A673 (cell line): ENCODE results near the gene DDIT4L. TPM values are rescaled to one million over a fixed set of nuclear protein-coding genes. Genes with fewer than 3 reads are reported as not detected.

ENCODE experiments used
- BruUV-seq: library from RNA; stranded (reverse); fragments of 400-500 nt; replicated peaks from 2 replicates; lab custom pipeline; 2021; lab: Mats Ljungman, UMichigan
- CTCF ChIA-PET: fragments of 300-600 bp; sonication (Branson Sonifier 250); formaldehyde crosslinking; loops from one replicate; lab custom pipeline; 2022; ENCODE audit warnings: antibody characterized with exemption; lab: Charles Lee
- POLR2A ChIA-PET: fragments of 300-600 bp; sonication (Branson Sonifier 250); formaldehyde crosslinking; loops from one replicate; lab custom pipeline; 2022; ENCODE audit warnings: antibody characterized with exemption; ENCODE audit not compliant: low non-redundant PET; lab: Charles Lee
- DNase-seq: peaks from one replicate; pipeline ENCODE4 v3.0.0-alpha.2; 2015; ENCODE audit warnings: low spot score
- H3K27ac ChIP-seq: fragments of 200-600 bp; sonication (generic); 2 replicates; pipeline ENCODE4 v1.5.1; 2016; ENCODE audit warnings: mixed run types, low read depth, mild to moderate bottlenecking, mixed read lengths, antibody characterized with exemption, low read length; ENCODE audit not compliant: poor library complexity, severe bottlenecking
- H3K27me3 ChIP-seq: fragments of 200-600 bp; sonication (generic); replicated peaks from 2 replicates; pipeline ENCODE4 v1.6.1; 2017; ENCODE audit warnings: mixed run types, low read depth, mild to moderate bottlenecking, mixed read lengths, antibody characterized with exemption, low read length; ENCODE audit not compliant: insufficient read depth, poor library complexity
- H3K36me3 ChIP-seq: fragments of 200-600 bp; sonication (generic); 2 replicates; pipeline ENCODE4 v1.6.1; 2016; ENCODE audit warnings: mixed run types, mild to moderate bottlenecking, mixed read lengths, antibody characterized with exemption, low read length; ENCODE audit not compliant: insufficient read depth, poor library complexity, severe bottlenecking
- H3K4me1 ChIP-seq: fragments of 200-600 bp; sonication (generic); 2 replicates; pipeline ENCODE4 v1.6.1; 2017; ENCODE audit warnings: mixed run types, mild to moderate bottlenecking, mixed read lengths, antibody characterized with exemption, low read length; ENCODE audit not compliant: insufficient read depth, poor library complexity, severe bottlenecking
- H3K4me3 ChIP-seq: fragments of 200-600 bp; sonication (generic); 2 replicates; pipeline ENCODE4 v1.5.1; 2016; ENCODE audit warnings: low read depth, mixed run types, mild to moderate bottlenecking, mixed read lengths, low read length; ENCODE audit not compliant: poor library complexity, severe bottlenecking
- H3K9me3 ChIP-seq: fragments of 200-600 bp; sonication (generic); 2 replicates; pipeline ENCODE4 v1.6.1; 2016; ENCODE audit warnings: mixed run types, low read depth, mild to moderate bottlenecking, mixed read lengths, antibody characterized with exemption, low read length; ENCODE audit not compliant: poor library complexity, severe bottlenecking
- EZH2 ChIP-seq: fragments of 200-600 bp; sonication (generic); IDR thresholded peaks from 2 replicates; pipeline ENCODE4 v1.6.1; 2017; ENCODE audit warnings: borderline replicate concordance, low read depth, mild to moderate bottlenecking, mixed read lengths, antibody characterized with exemption, low read length; ENCODE audit not compliant: poor library complexity, severe bottlenecking
- intact Hi-C: fragments of 100-400 bp; cut with micrococcal nuclease; formaldehyde crosslinking; loops from one replicate; pipeline ENCODE4 v1.10.0; 2022; ENCODE audit not compliant: unreplicated experiment
- total RNA-seq: library from RNA; stranded (reverse); gene quantifications from 2 replicates; pipeline ENCODE4 v1.2.3, GENCODE V29; 2021
- TF ChIP-seq, protein P1 (sequence below): fragments of 300-800, 200-600 bp; sonication (generic); conservative IDR thresholded peaks from 2 replicates; pipeline ENCODE4 v1.5.1; 2017; ENCODE audit warnings: low read depth, mild to moderate bottlenecking, antibody characterized with exemption, low read length, moderate library complexity, mixed read lengths

The DDIT4L gene
- total RNA-seq, 1 experiment from 2014 or later, result 0.15 TPM

DNA sequence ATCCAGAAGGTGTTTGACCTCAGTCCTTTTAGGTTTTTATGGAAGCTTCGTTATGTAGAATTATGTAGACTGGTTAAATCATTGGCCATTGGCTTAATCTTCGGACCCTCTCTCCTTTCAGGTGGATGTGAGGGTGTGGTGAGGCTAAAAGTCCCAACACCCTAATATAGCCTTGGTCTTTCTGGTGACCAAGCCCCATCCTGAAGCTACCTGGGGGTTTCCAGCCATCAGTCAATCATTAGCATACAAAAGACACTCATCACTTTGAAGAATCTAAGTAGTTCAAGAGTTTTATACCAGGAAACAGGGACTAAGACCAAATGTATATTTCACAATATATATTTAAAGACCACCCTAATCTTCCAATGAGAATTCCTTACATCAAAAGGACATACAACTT lies 5.5 kb downstream of the DDIT4L start:
- DNase-seq, result no peak

DNA sequence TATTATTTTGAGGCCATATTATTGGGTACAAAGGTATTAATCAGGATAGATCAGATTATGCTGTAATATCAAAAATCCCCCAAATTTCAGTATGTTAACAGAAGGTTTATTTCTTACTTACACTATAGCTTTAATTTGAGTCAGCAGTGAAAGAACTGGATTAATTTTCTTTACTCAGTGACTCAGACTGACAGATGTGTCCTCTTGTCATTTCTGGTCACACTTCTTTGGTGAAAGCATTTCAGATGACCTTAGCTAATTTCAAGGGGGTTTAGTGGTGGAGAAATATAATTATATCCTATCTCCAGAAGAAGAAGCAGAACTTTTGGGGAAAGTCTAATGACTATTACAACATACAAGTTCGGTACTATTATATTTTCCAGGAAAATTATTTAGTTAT lies 12.4 kb downstream of the DDIT4L start:
- no peak for TF ChIP-seq EZH2
- TF ChIP-seq, protein P1, sequence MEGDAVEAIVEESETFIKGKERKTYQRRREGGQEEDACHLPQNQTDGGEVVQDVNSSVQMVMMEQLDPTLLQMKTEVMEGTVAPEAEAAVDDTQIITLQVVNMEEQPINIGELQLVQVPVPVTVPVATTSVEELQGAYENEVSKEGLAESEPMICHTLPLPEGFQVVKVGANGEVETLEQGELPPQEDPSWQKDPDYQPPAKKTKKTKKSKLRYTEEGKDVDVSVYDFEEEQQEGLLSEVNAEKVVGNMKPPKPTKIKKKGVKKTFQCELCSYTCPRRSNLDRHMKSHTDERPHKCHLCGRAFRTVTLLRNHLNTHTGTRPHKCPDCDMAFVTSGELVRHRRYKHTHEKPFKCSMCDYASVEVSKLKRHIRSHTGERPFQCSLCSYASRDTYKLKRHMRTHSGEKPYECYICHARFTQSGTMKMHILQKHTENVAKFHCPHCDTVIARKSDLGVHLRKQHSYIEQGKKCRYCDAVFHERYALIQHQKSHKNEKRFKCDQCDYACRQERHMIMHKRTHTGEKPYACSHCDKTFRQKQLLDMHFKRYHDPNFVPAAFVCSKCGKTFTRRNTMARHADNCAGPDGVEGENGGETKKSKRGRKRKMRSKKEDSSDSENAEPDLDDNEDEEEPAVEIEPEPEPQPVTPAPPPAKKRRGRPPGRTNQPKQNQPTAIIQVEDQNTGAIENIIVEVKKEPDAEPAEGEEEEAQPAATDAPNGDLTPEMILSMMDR, result no peak
- intact Hi-C loops, result no loop called here

More for the DNA sequence above, 5.5 kb downstream of the DDIT4L start:
- Histone ChIP-seq H3K9me3 (no peaks in the 10 kb centered on the region), H3K27ac (no peak overlapping the region), H3K27me3 (peaks cover 3% of the 10 kb centered on the region), H3K4me1 (peaks cover 3% of the 10 kb centered on the region), H3K4me3 (no peak overlapping the region), H3K36me3 (no peaks in the 10 kb centered on the region)
- intact Hi-C loops, result no loop called here
- TF ChIP-seq, protein P1, result no peak
- TF ChIP-seq EZH2, result no peak
- ChIA-PET CTCF (no interaction called here), POLR2A (no interaction called here)
- BruUV-seq, result no TSS peak

DNA sequence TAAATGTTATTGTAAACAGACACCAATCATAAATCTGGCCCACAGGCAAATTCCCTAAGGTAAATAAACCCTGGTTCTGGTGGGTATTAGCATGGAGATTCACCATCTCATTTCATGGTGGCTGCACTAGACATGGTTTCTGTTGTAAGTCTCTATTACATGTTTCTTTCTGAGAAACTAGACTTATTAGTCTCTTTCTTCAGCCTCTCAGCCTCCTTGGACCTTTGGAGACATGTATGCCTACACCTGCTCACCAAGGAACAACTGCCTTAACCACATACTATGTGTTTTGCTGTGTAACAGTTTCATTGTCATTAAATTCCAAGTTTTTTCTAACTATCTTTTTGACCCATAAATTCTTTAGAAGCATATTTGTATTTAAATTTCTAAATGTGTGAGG lies 13.1 kb downstream of the DDIT4L start:
- TF ChIP-seq, protein P1, result no peak
- no peak for TF ChIP-seq EZH2
- Histone ChIP-seq H3K9me3 (no peaks in the 10 kb centered on the region), H3K36me3 (no peaks in the 10 kb centered on the region), H3K27ac (no peak overlapping the region), H3K4me3 (no peak overlapping the region), H3K27me3 (no peaks in the 10 kb centered on the region), H3K4me1 (no peaks in the 10 kb centered on the region)
- CTCF ChIA-PET, result no interaction called here
- intact Hi-C loops, result no loop called here
- DNase-seq, result no peak
- POLR2A ChIA-PET, result no interaction called here
- BruUV-seq, result no TSS peak

More for the DNA sequence above, 12.4 kb downstream of the DDIT4L start:
- H3K4me1 ChIP-seq, result no peaks in the 10 kb centered on the region
- POLR2A ChIA-PET, result no interaction called here
- H3K27ac ChIP-seq, result no peak overlapping the region
- H3K27me3 ChIP-seq, result no peaks in the 10 kb centered on the region
- no TSS peak for BruUV-seq
- CTCF ChIA-PET, result no interaction called here
- no peak overlapping the region for H3K4me3 ChIP-seq
- H3K36me3 ChIP-seq, result no peaks in the 10 kb centered on the region
- DNase-seq, result no peak
- H3K9me3 ChIP-seq, result no peaks in the 10 kb centered on the region
